ENCODE data around the gene BRD8.

DNA sequence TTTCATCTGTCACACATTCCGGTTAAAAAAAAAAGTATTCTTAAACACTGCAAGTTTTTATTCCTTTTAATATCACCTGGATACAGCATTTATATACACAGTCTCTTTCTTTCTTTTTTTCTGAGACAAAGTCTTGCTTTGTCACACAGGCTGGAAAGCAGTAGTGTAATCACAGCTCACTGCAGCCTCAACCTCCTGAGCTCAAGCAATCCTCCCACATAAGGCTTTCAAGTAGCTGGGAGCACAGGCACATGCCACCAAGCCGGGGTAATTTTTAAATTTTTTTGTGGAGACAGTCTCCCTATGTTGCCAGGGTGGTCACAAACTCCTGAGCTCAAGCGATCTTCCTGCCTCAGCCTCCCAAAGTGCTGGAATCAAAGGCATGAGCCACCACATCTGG, 14.4 kb upstream of the BRD8 start:
- TF ChIP-seq, protein P1, sequence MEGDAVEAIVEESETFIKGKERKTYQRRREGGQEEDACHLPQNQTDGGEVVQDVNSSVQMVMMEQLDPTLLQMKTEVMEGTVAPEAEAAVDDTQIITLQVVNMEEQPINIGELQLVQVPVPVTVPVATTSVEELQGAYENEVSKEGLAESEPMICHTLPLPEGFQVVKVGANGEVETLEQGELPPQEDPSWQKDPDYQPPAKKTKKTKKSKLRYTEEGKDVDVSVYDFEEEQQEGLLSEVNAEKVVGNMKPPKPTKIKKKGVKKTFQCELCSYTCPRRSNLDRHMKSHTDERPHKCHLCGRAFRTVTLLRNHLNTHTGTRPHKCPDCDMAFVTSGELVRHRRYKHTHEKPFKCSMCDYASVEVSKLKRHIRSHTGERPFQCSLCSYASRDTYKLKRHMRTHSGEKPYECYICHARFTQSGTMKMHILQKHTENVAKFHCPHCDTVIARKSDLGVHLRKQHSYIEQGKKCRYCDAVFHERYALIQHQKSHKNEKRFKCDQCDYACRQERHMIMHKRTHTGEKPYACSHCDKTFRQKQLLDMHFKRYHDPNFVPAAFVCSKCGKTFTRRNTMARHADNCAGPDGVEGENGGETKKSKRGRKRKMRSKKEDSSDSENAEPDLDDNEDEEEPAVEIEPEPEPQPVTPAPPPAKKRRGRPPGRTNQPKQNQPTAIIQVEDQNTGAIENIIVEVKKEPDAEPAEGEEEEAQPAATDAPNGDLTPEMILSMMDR (IDR thresholded peaks at IDR 0.05), result no peak
- no peak for TF ChIP-seq ZBTB21 (CRISPR knock-in tag; IDR thresholded peaks at IDR 0.05; ENCODE audit: borderline replicate concordance)
- TF ChIP-seq, protein P2, sequence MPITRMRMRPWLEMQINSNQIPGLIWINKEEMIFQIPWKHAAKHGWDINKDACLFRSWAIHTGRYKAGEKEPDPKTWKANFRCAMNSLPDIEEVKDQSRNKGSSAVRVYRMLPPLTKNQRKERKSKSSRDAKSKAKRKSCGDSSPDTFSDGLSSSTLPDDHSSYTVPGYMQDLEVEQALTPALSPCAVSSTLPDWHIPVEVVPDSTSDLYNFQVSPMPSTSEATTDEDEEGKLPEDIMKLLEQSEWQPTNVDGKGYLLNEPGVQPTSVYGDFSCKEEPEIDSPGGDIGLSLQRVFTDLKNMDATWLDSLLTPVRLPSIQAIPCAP (CRISPR knock-in tag; IDR thresholded peaks at IDR 0.05), result no peak
- TF ChIP-seq NR3C1 (CRISPR knock-in tag; conservative IDR thresholded peaks at IDR 0.05; ENCODE audit: low read depth), result no peak
- no peak for TF ChIP-seq MYBL2 (CRISPR knock-in tag; IDR thresholded peaks at IDR 0.05)
- TF ChIP-seq JAZF1 (CRISPR knock-in tag; IDR thresholded peaks at IDR 0.05), result no peak
- no peak for TF ChIP-seq ATF3 (CRISPR knock-in tag; conservative IDR thresholded peaks at IDR 0.05)
- no peak for TF ChIP-seq NFYB (CRISPR knock-in tag; conservative IDR thresholded peaks at IDR 0.05; ENCODE audit: low read depth)
